GM18861 (cell line): ENCODE results near the gene DTX3L.
"Not testable (repeated sequence)": the region's sequence is repeated elsewhere in the genome, so short reads cannot be mapped to it uniquely, and the experiment has no call there.

ENCODE experiments used
- ATAC-seq: cut with Tn5 transposase; IDR thresholded peaks from one replicate; pipeline ENCODE4 v1.9.1; 2021; ENCODE audit not compliant: unreplicated experiment

Gene DTX3L

GRCh38 chr3:122560680-122561079, 3.5 kb upstream of the DTX3L start:
- peak; percentile 50 for ATAC-seq

GRCh38 chr3:122562923-122563716, 1.0 kb upstream of the DTX3L start:
- ATAC-seq, result no peak

GRCh38 chr3:122563717-122564025, 467 bp upstream of the DTX3L start:
- no peak for ATAC-seq

- not testable (repeated sequence) for ATAC-seq
These were observed 4.0 kb downstream of the DTX3L start for GRCh38 chr3:122568131-122568530.

- no peak for ATAC-seq
These were observed 4.6 kb downstream of the DTX3L start for GRCh38 chr3:122568755-122569154.

- ATAC-seq, result no peak
These were observed 8.8 kb downstream of the DTX3L start for GRCh38 chr3:122572940-122573412.

- peak; percentile 81 for ATAC-seq
These were observed 12.2 kb downstream of the DTX3L start for GRCh38 chr3:122576174-122576940.

- ATAC-seq, result no peak
These were observed 13.4 kb downstream of the DTX3L start, which contains the start of gene PARP15 for GRCh38 chr3:122577409-122578031. TSS of gene PARP15 (plus strand) at chr3:122577650. CDS start at chr3:122577668, 18 bp downstream.

- no peak for ATAC-seq
These were observed 14.1 kb downstream of the DTX3L start for GRCh38 chr3:122578069-122578740.

GRCh38 chr3:122580470-122580869, 16.3 kb downstream of the DTX3L start:
- ATAC-seq, result no peak

GRCh38 chr3:122581622-122582021, 17.5 kb downstream of the DTX3L start:
- ATAC-seq, result no peak

GRCh38 chr3:122582390-122582789, 18.3 kb downstream of the DTX3L start:
- no peak for ATAC-seq

GRCh38 chr3:122586098-122586497, 22.0 kb downstream of the DTX3L start:
- no peak for ATAC-seq

GRCh38 chr3:122586773-122587485, 22.8 kb downstream of the DTX3L start:
- ATAC-seq, result no peak

- no peak for ATAC-seq
These were observed 23.4 kb downstream of the DTX3L start for GRCh38 chr3:122587572-122587971.

GRCh38 chr3:122589297-122589696, 25.2 kb downstream of the DTX3L start:
- no peak for ATAC-seq

- no peak for ATAC-seq
These were observed 26.5 kb downstream of the DTX3L start for GRCh38 chr3:122590610-122591009.

- no peak for ATAC-seq
These were observed 29.9 kb downstream of the DTX3L start for GRCh38 chr3:122594025-122594424.

- no peak for ATAC-seq
These were observed 34.0 kb downstream of the DTX3L start for GRCh38 chr3:122598151-122598550.

GRCh38 chr3:122598556-122598955, 34.4 kb downstream of the DTX3L start:
- no peak for ATAC-seq
